CD4-positive, alpha-beta T cell treated with Interleukin-1 beta for 1 hour (primary cell): ENCODE results near the gene TMEM135.
A peak's percentile ranks its signal among the peaks of the same experiment; 100 is the strongest.
"Not testable (repeated sequence)": the region's sequence is repeated elsewhere in the genome, so short reads cannot be mapped to it uniquely, and the experiment has no call there.

Experiments
- DNase-seq, 2 donors: peaks; one replicate each; pipeline ENCODE4 v3.0.0-alpha.2; 2020 to 2022

Gene TMEM135

GRCh38 chr11:87037450-87038234 is at the start of gene TMEM135:
Gene TMEM135, plus strand, starts transcription at chr11:87037934. Its CDS starts 112 bp downstream, at chr11:87038046.
- peak; percentile 91 to 94 for DNase-seq

GRCh38 chr11:86988351-86988881 is 49.3 kb upstream of the TMEM135 start:
- no peak for DNase-seq

- DNase-seq = no peak
Observed at GRCh38 chr11:86990031-86990430, 47.7 kb upstream of the TMEM135 start.

DNA sequence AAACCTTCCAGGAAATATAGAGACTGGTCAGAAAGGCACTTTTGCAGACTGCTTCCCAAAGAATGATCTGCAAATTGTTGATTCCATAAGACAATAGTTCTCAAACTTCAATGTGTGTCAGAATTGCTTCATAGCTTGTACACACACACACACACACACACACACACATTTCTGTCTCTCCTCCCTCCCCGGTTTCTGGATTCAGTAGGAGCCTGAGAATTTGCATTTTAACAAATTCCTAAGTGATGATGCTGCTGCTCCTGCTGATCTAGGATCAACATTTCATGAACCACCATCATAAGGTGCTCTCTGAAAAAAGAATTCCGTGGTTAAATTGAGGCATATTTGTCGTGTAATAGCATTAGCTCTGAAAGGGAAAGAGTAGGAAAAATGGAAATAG is 47.2 kb upstream of the TMEM135 start:
- DNase-seq = no peak

DNA sequence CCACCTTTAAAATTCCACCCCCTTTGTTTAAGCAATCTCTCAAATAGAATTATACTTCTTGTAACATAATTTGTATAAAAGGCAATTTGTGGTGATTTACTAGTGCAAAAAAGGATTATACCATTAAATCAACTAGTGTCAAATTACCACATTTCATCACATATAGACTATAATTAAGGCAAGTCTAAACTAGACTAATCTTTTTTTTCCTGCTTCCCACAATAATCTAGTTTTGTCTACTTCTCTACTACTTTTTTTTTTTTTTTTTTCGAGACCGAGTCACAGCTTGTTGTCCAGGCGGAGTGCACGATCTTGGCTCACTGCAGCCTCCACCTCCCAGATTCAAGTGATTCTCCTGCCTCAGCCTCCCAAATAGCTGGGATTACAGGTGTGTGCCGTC is 46.4 kb upstream of the TMEM135 start:
- no peak for DNase-seq

GRCh38 chr11:86992340-86992739 is 45.4 kb upstream of the TMEM135 start:
- not testable (repeated sequence) for DNase-seq

GRCh38 chr11:86993031-86993430 is 44.7 kb upstream of the TMEM135 start:
- no peak for DNase-seq

DNA sequence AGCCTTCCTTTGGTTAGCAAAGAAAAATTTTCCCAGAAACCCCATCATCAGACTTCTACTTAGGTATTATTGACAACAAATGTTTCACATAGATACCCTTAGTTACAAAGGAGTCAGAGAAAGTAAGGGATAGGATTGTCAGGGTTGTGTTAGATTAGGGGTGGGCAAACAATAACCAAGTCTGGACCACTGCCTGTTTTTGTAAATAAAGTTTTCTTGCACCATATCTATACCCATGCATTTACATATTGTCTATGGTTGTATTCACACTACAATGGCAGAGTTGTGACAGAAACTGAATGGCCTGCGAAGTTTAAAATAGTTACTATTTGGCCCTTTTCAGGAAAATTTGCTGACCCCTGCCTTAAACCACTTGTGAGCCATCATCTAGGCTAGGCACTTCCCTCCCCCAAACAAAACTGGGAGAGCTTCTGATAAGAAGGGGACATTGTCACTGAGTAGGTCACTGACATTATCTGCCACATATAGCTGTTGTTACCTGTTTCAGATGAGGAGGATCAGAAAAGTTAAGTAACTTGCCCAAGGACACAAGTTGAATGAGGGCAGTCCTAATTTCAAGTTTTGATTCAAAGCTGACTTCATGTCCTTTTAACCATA is 40.7 kb upstream of the TMEM135 start:
- no peak for DNase-seq

- DNase-seq = no peak
Observed at GRCh38 chr11:86999388-86999787, 38.3 kb upstream of the TMEM135 start.

DNA sequence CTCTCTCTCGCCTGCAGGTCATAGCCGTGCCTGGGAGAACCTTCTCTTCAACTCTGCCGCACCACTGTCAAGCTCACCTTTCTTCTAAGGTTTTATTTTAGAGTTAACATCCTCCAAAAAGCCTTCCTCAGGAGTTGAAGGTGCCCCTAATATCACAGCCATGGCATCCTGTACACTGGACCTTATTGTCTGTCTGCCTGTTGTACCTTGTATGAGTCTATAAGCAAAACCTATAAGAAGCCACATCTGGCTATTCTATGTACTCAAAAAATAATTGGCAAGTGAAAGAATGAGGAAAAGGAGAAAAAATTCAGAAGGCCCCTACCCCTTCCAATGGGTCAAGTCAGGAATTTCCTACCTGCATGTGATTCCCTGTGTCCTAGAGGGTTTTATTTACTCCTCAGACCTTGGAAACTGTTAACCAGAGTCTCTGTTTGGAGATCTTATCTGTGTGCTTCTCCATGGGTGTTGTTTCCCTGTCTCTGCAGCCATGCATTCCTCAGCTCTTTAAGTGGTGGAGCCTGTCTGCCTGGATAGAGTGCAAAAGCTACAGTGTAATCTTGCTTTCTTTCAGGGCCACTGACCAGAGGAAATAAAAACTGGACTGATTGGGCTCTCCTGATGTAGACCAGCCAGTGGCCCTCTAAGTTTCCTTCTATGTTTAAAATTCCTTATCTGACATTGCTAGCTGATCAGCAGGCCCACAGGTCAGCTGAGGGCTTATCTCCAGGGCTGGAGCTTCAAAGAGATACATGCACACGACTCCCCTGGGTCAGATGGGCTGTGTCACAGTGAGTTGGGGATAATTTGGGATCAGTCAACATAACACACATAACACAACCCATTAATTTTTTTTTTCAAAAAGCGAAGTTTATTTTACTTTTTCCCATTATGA is 37.6 kb upstream of the TMEM135 start:
- no peak for DNase-seq

DNA sequence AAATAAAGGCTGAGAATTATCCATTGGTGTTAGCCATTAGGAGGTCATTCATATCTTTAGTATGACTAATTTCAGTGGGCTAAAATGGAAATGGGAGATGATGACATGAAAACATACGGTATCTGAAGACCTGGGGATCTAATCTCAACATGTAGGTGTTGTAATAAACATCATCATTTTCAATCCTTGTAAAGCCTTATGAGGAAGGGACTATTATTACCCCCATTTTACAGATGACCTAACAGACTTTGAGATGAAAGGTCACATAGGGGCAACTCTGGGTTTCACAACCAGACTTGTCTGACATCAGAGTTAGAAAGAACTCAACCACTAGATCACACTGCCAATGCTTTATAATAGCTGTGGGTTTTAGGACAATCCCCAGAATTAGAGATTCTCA is 34.8 kb upstream of the TMEM135 start:
- no peak for DNase-seq

DNA sequence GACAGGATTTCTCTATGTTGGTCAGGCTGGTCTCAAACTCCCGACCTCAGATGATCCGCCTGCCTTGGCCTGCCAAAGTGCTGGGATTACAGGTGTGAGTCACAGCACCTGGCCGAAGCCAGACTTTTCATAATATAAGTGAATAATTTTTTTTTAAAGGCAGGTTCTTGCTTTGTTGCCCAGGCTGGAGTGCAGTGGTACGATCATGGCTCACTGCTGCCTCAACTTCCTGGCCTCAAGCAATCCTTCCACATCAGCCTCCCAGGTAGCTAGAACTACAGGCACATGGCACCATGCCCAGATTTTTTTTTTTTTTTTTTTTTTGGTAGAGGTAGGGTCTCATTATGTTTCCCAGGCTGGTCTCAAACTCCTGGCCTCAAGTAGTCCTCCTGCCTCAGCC is 33.5 kb upstream of the TMEM135 start:
- DNase-seq = not testable (repeated sequence)

DNA sequence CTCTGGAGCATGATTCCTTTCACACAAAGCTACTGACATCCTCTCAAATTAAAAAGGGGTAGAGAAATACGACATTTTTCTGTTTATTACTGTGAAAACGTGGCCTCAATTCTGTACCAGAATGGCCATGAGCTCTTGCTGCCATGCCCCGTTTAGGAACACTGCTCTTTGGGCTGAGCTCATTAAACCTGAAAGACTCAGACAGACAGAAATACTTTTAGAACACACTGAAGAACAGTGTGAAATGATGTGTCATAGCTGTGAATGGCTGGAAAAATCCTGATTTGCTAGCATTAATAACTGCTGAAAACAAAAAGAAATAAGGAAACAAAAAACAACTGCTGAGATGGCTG is 32.2 kb upstream of the TMEM135 start:
- DNase-seq = no peak

DNA sequence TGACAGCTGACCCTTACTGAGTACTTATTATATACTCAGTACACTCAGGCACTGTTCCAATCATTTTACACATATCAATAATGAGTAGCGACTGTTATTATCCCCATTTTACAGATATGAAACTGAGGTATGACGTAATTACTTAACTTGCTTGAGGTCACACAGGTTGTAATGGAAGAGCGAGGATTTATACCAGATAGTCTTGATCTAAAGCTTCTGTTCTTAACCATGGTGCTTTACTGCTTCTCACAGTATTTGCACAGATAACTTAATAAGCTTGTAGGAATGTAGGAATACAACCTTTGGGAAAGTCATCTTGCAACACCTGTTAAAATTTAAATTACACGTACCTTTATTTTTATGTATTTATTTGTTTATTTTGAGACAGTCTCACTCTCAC is 31.7 kb upstream of the TMEM135 start:
- no peak for DNase-seq

GRCh38 chr11:87007963-87008362 is 29.8 kb upstream of the TMEM135 start:
- DNase-seq = no peak

DNA sequence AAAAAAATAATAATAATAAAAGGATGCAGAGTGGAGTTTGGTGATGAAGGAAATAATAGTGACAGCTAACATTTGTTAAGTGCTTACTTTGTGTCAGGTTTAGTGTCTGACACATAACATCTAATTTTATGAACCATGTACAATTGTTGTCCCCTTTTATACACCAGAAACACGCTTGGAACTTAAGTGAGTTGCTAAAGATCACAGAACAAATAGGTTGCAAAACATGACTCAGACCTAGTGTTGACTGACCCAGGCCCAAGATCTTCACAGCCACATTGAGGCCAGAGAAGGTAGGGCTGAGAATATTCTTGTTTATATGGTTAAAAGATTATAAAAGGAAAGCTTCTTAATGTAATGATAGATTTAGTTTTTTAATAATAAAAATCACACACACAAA is 25.6 kb upstream of the TMEM135 start:
- no peak for DNase-seq

GRCh38 chr11:87012673-87013072 is 25.1 kb upstream of the TMEM135 start:
- no peak for DNase-seq

GRCh38 chr11:87013912-87014825 is 23.6 kb upstream of the TMEM135 start:
- DNase-seq = no peak

GRCh38 chr11:87015645-87016044 is 22.1 kb upstream of the TMEM135 start:
- no peak for DNase-seq

DNA sequence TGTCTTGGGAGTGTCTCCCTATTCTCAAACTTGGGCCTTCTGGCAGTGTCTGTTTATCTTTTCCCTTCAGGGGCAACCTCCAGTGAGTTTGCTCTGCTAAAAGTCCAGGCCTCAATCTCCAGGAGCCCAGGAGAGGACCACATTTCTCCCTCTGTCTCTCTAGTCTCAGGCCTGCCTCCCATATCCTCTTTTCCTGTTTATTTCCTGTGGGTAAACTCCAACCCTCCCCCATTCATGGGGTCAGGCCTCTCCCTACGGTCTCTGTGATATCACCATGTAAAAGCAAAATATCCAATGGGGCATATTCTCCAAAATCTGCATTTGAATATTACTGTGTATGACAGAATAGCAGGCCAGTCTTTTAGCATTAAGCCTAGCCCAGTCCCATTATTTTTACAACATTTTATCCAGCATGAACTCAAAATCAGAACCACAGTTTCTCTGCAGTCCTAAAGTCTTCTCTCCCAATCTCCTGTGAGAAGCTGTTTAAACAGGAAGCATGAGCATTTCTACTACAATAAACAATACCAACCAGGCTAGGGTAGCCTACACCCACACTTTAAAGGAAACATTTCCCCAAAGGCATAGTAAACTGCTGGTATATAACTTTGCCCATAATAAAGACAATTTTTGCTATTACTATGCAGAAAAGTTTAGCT is 18.0 kb upstream of the TMEM135 start:
- DNase-seq = no peak

- DNase-seq = no peak
Observed at GRCh38 chr11:87020336-87020735, 17.4 kb upstream of the TMEM135 start.
